Tibial nerve (tissue), 4 donors: ENCODE results near the gene CDH4.

Experiments
- CTCF ChIP-seq, 5 experiments: fragments of 200-600 bp in 3 of 5; fragments of 450-650 bp in 2 of 5; sonication (generic) in 3 of 5; IDR thresholded peaks; one replicate each; pipeline ENCODE4 v1.5.1; 2016 to 2019; ENCODE audit warnings: antibody characterized with exemption in 5 of 5, mild to moderate bottlenecking in 3 of 5, moderate library complexity in 2 of 5
- EP300 ChIP-seq, 2 donors: sonication (generic); formaldehyde crosslinking; IDR thresholded peaks; one replicate each; pipeline ENCODE4 v1.6.1; 2017; ENCODE audit warnings: antibody characterized with exemption in 2 of 2, mild to moderate bottlenecking in 1 of 2
- POLR2A ChIP-seq, 2 donors: fragments of 450-650 bp; IDR thresholded peaks; one replicate each; pipeline ENCODE4 v1.6.1; 2017; ENCODE audit warnings: antibody characterized with exemption in 2 of 2, mild to moderate bottlenecking in 2 of 2, moderate library complexity in 2 of 2

GRCh38 chr20:61950641-61951071 is 698.6 kb downstream of the CDH4 start:
- TF ChIP-seq POLR2A (IDR thresholded peaks at IDR 0.05): no peak
- no peak for TF ChIP-seq CTCF (IDR thresholded peaks at IDR 0.05)
- no peak for TF ChIP-seq EP300 (IDR thresholded peaks at IDR 0.05)
